GM23338 (cell line): ENCODE measurements around the gene CPLX1. TPM values are rescaled to one million over a fixed set of nuclear protein-coding genes. Genes with fewer than 3 reads are reported as not detected.

ENCODE experiments used
- ATAC-seq: fragments of 200-7000 bp; cut with Tn5 transposase; 3 replicates; pipeline ENCODE4 v1.9.1; 2020
- DNase-seq: peaks from one replicate; pipeline ENCODE4 v3.0.0-alpha.2; 2015; ENCODE audit warnings: low spot score
- H2AFZ ChIP-seq: fragments of 200-600 bp; sonication (generic); 2 replicates; pipeline ENCODE4 v1.8.0; 2016; ENCODE audit warnings: antibody characterized with exemption, mild to moderate bottlenecking, moderate library complexity
- H3F3A ChIP-seq: fragments of 200-600 bp; sonication (generic); replicated peaks from 2 replicates; pipeline ENCODE4 v1.8.0; 2017; ENCODE audit warnings: antibody characterized with exemption, mixed run types, low read depth
- H3K27ac ChIP-seq: fragments of 200-600 bp; sonication (generic); 2 replicates; pipeline ENCODE4 v1.6.1; 2016; ENCODE audit warnings: low read depth
- H3K27me3 ChIP-seq: fragments of 200-600 bp; sonication (generic); 2 replicates; pipeline ENCODE4 v1.8.0; 2016; ENCODE audit warnings: mild to moderate bottlenecking, mixed run types, moderate library complexity; ENCODE audit not compliant: insufficient read depth
- H3K36me3 ChIP-seq: fragments of 200-600 bp; sonication (generic); 2 replicates; pipeline ENCODE4 v1.8.0; 2016; ENCODE audit warnings: mild to moderate bottlenecking; ENCODE audit not compliant: insufficient read depth
- H3K4me1 ChIP-seq: fragments of 200-600 bp; sonication (generic); 2 replicates; pipeline ENCODE4 v1.8.0; 2016; ENCODE audit warnings: mild to moderate bottlenecking, moderate library complexity; ENCODE audit not compliant: insufficient read depth
- H3K4me2 ChIP-seq: fragments of 200-600 bp; sonication (generic); 2 replicates; pipeline ENCODE4 v1.7.1; 2017; ENCODE audit warnings: mixed run types
- H3K4me3 ChIP-seq: fragments of 200-600 bp; sonication (generic); 2 replicates; pipeline ENCODE4 v1.6.1; 2016; ENCODE audit warnings: mixed run types
- H3K79me2 ChIP-seq: fragments of 200-600 bp; sonication (generic); replicated peaks from 2 replicates; pipeline ENCODE4 v1.8.0; 2017; ENCODE audit warnings: mild to moderate bottlenecking; ENCODE audit not compliant: insufficient read depth
- H3K9me2 ChIP-seq: fragments of 200-600 bp; sonication (generic); 2 replicates; pipeline ENCODE4 v1.8.0; 2017; ENCODE audit not compliant: insufficient read depth
- H4K20me1 ChIP-seq: fragments of 200-600 bp; sonication (generic); replicated peaks from 2 replicates; pipeline ENCODE4 v1.8.0; 2017; ENCODE audit warnings: mild to moderate bottlenecking; ENCODE audit not compliant: insufficient read depth
- H3K27ac Mint-ChIP-seq: 2 replicates; pipeline ENCODE4 v1.8.0; 2020; ENCODE audit warnings: inconsistent platforms, mild to moderate bottlenecking, moderate library complexity, mixed read lengths
- H3K27me3 Mint-ChIP-seq: 3 replicates; pipeline ENCODE4 v1.8.0; 2022; ENCODE audit warnings: low read depth, mild to moderate bottlenecking, moderate library complexity, mixed read lengths, inconsistent platforms; ENCODE audit not compliant: insufficient read depth, poor library complexity
- H3K36me3 Mint-ChIP-seq: 3 replicates; pipeline ENCODE4 v1.8.0; 2021; ENCODE audit warnings: low read depth, mild to moderate bottlenecking, inconsistent platforms, moderate library complexity, mixed read lengths
- H3K4me1 Mint-ChIP-seq: 3 replicates; pipeline ENCODE4 v1.8.0; 2020; ENCODE audit warnings: mild to moderate bottlenecking, inconsistent platforms, mixed read lengths
- H3K4me3 Mint-ChIP-seq: 3 replicates; pipeline ENCODE4 v1.8.0; 2021; ENCODE audit warnings: moderate library complexity, mild to moderate bottlenecking, inconsistent platforms, mixed read lengths
- H3K9me3 Mint-ChIP-seq: 3 replicates; pipeline ENCODE4 v1.8.0; 2020; ENCODE audit warnings: moderate library complexity, mild to moderate bottlenecking, inconsistent platforms, mixed read lengths
- CREB1 ChIP-seq: fragments of 250-450 bp; sonication (Bioruptor Pico); IDR thresholded peaks from 2 replicates; pipeline ENCODE4 v1.5.0; 2020; ENCODE audit warnings: low read depth, mild to moderate bottlenecking, moderate library complexity
- ETS1 ChIP-seq: IDR thresholded peaks from 2 replicates; pipeline ENCODE4 v1.6.1; 2016; ENCODE audit warnings: antibody characterized with exemption
- EZH2 ChIP-seq: fragments of 200-600 bp; sonication (generic); IDR thresholded peaks from one replicate; pipeline ENCODE4 v1.8.0; 2017; ENCODE audit warnings: antibody characterized with exemption, mild to moderate bottlenecking, low read depth; ENCODE audit not compliant: unreplicated experiment
- EZH2phosphoT487 ChIP-seq: fragments of 200-600 bp; sonication (generic); IDR thresholded peaks from one replicate; pipeline ENCODE4 v1.8.1; 2018; ENCODE audit warnings: antibody characterized with exemption; ENCODE audit not compliant: unreplicated experiment
- JUNB ChIP-seq: IDR thresholded peaks from one replicate; pipeline ENCODE4 v1.6.1; 2016; ENCODE audit warnings: antibody characterized with exemption; ENCODE audit not compliant: unreplicated experiment
- NANOG ChIP-seq: IDR thresholded peaks from 2 replicates; pipeline ENCODE4 v1.6.1; 2016; ENCODE audit warnings: antibody characterized with exemption, borderline replicate concordance
- POLR2AphosphoS5 ChIP-seq: IDR thresholded peaks from 2 replicates; pipeline ENCODE4 v1.6.1; 2016; ENCODE audit warnings: antibody characterized with exemption, low read depth
- STAT1 ChIP-seq: IDR thresholded peaks from one replicate; pipeline ENCODE4 v1.6.1; 2016; ENCODE audit warnings: antibody characterized with exemption; ENCODE audit not compliant: unreplicated experiment
- ZNF331 ChIP-seq: fragments of 250-450 bp; sonication (Bioruptor Pico); IDR thresholded peaks from 2 replicates; pipeline ENCODE4 v1.5.0; 2020; ENCODE audit warnings: low read depth, mild to moderate bottlenecking, moderate library complexity
- ZNF462 ChIP-seq: fragments of 250-450 bp; sonication (Bioruptor Pico); IDR thresholded peaks from 2 replicates; pipeline ENCODE4 v1.5.0; 2020; ENCODE audit warnings: mild to moderate bottlenecking, moderate library complexity
- polyA plus RNA-seq: library from polyadenylated mRNA; unstranded; fragments of >200 nt; fragmentation: Nextera tagmentation; extraction: Ambion mirVana; gene quantifications from 2 replicates; pipeline ENCODE4 v1.2.1, GENCODE V29; 2016
- total RNA-seq: library from RNA; depleted of rRNA; stranded (reverse); fragments of >200 nt; shearing (Covaris generic); gene quantifications from 2 replicates; pipeline ENCODE4 v1.2.3, GENCODE V29; 2014
- TF ChIP-seq, protein P1 (sequence below), 2 experiments: fragments of 200-600 bp in 1 of 2; sonication (generic) in 1 of 2; conservative IDR thresholded peaks; 2 replicates each; pipeline versions ENCODE4 v1.5.1 to v1.6.1; 2016 to 2017; ENCODE audit warnings: antibody characterized with exemption in 2 of 2, low read depth in 2 of 2, mild to moderate bottlenecking in 2 of 2, moderate library complexity in 1 of 2

The CPLX1 gene
- total and polyA plus RNA-seq, 2 experiments from 2014 or later: 0.86 to 0.97 TPM

DNA sequence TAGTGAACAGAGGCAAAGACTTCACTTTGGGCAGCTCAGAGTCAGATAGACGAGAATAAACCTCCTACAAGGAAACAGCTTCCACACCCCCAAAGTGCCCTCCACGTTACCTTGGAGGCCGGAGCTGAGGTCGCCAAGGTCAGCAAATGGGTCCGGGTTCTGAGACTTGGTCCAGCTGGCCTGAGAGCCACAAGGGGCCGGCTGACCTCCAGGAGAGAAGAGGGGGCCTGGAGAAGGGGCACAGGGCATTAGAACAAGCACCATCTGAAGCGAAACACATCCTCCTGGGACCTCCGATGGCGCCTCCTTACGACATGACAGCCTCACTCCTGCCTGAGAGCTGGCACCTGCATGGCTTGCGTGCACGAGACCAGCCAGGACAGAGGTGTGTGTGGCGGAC, 33.6 kb upstream of the CPLX1 start:
- no peaks in the 10 kb centered on the region for H3K27me3 ChIP-seq
- no peak for TF ChIP-seq CREB1 (CRISPR knock-in tag)
- TF ChIP-seq STAT1: no peak
- TF ChIP-seq NANOG: no peak
- TF ChIP-seq EZH2: no peak
- TF ChIP-seq ZNF331: no peak
- TF ChIP-seq ZNF462 (CRISPR knock-in tag): no peak
- TF ChIP-seq EZH2phosphoT487: no peak
- TF ChIP-seq ETS1: no peak
- no peak for TF ChIP-seq POLR2AphosphoS5
- TF ChIP-seq, protein P1, sequence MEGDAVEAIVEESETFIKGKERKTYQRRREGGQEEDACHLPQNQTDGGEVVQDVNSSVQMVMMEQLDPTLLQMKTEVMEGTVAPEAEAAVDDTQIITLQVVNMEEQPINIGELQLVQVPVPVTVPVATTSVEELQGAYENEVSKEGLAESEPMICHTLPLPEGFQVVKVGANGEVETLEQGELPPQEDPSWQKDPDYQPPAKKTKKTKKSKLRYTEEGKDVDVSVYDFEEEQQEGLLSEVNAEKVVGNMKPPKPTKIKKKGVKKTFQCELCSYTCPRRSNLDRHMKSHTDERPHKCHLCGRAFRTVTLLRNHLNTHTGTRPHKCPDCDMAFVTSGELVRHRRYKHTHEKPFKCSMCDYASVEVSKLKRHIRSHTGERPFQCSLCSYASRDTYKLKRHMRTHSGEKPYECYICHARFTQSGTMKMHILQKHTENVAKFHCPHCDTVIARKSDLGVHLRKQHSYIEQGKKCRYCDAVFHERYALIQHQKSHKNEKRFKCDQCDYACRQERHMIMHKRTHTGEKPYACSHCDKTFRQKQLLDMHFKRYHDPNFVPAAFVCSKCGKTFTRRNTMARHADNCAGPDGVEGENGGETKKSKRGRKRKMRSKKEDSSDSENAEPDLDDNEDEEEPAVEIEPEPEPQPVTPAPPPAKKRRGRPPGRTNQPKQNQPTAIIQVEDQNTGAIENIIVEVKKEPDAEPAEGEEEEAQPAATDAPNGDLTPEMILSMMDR (conservative IDR thresholded peaks at IDR 0.05; ENCODE audit: low read depth in 2 of 2): no peak
- no peak for TF ChIP-seq JUNB
- H3F3A ChIP-seq: no peaks in the 10 kb centered on the region
- Mint-ChIP-seq H3K4me1 (no peaks in the 10 kb centered on the region), H3K36me3 (peaks cover 60% of the 10 kb centered on the region), H3K9me3 (peaks cover 3% of the 10 kb centered on the region; the same call in 1 of the 3 replicates), H3K4me3 (no peak overlapping the region), H3K27ac (no peak overlapping the region), H3K27me3 (peaks cover 11% of the 10 kb centered on the region)
- no peak overlapping the region for H3K4me3 ChIP-seq
- H2AFZ ChIP-seq: no peak overlapping the region
- H3K4me1 ChIP-seq: no peaks in the 10 kb centered on the region
- H3K79me2 ChIP-seq: no peaks in the 10 kb centered on the region
- no peaks in the 10 kb centered on the region; the same call in 1 of the 2 replicates for H4K20me1 ChIP-seq
- no peaks in the 10 kb centered on the region for H3K9me2 ChIP-seq
- no peak for DNase-seq
- no peak for ATAC-seq
- 0 out of 2 replicates have a peak, but pooled peaks cover 5% of the 10 kb centered on the region for H3K36me3 ChIP-seq
- H3K27ac ChIP-seq: no peak overlapping the region
- no peak overlapping the region for H3K4me2 ChIP-seq
